GM12878 (cell line): ENCODE measurements around the gene DIDO1. TPM values are rescaled to one million over a fixed set of nuclear protein-coding genes. Genes with fewer than 3 reads are reported as not detected.
A peak's percentile ranks its signal among the peaks of the same experiment; 100 is the strongest.

Experiments
- ATAC-seq: fragments of 200-7000 bp; cut with Tn5 transposase; 3 replicates; pipeline ENCODE4 v1.9.1; 2020; ENCODE audit warnings: mild to moderate bottlenecking, moderate library complexity
- BruUV-seq: library from RNA; stranded (reverse); fragments of 400-500 nt; replicated peaks from 2 replicates; lab custom pipeline; 2021; lab: Mats Ljungman, UMichigan
- CTCF ChIA-PET: fragments of 300-600 bp; sonication (Branson Sonifier 250); formaldehyde crosslinking; extraction: SDS; loops from one replicate; lab custom pipeline; 2021; ENCODE audit warnings: inconsistent platforms; lab: Yijun Ruan, JAX
- POLR2A ChIA-PET: fragments of 350-600 bp; formaldehyde crosslinking; extraction: SDS; loops from one replicate; lab custom pipeline; 2021; ENCODE audit warnings: inconsistent platforms; lab: Charles Lee
- RAD21 ChIA-PET: fragments of 300-600 bp; sonication (Branson Sonifier 250); formaldehyde crosslinking; loops from one replicate; lab custom pipeline; 2023; ENCODE audit warnings: antibody characterized with exemption; ENCODE audit not compliant: unreplicated experiment; lab: Charles Lee
- SMC1A ChIA-PET: fragments of 300-600 bp; sonication (Branson Sonifier 250); formaldehyde crosslinking; loops from one replicate; lab custom pipeline; 2023; ENCODE audit not compliant: unreplicated experiment, uncharacterized antibody; lab: Charles Lee
- DNase-seq: peaks from one replicate; pipeline ENCODE4 v3.0.0-alpha.2; 2011; ENCODE audit warnings: low read depth, low spot score
- FAIRE-seq: peaks from 3 replicates; lab custom pipeline; 2011; peaks lifted over from hg19 to GRCh38; lab: Jason Lieb, UNC
- H2AFZ ChIP-seq: 2 replicates; pipeline ENCODE4 v1.6.0; 2011; ENCODE audit warnings: low read depth, low read length, control low read depth; ENCODE audit not compliant: control insufficient read depth
- H3K27ac ChIP-seq: 2 replicates; pipeline ENCODE4 v1.5.1; 2011; ENCODE audit warnings: control low read depth; ENCODE audit not compliant: control insufficient read depth, insufficient read depth
- H3K27me3 ChIP-seq, 2 experiments: replicated peaks in 1 of 2; 2 replicates each; pipeline versions ENCODE4 v1.6.0 to v1.6.1; 2011; ENCODE audit warnings: low read length in 1 of 2; ENCODE audit not compliant: control insufficient read depth in 2 of 2, insufficient read depth in 2 of 2
- H3K36me3 ChIP-seq, 2 experiments: 2 replicates each; pipeline ENCODE4 v1.5.1; 2011; ENCODE audit warnings: low read length in 1 of 2; ENCODE audit not compliant: control insufficient read depth in 2 of 2, insufficient read depth in 2 of 2
- H3K4me1 ChIP-seq: 2 replicates; pipeline ENCODE4 v1.6.1; 2011; ENCODE audit warnings: mild to moderate bottlenecking, low read length, moderate library complexity, mixed read lengths; ENCODE audit not compliant: control insufficient read depth, insufficient read depth
- H3K4me2 ChIP-seq: 2 replicates; pipeline ENCODE4 v1.6.0; 2011; ENCODE audit warnings: control low read depth; ENCODE audit not compliant: control insufficient read depth, insufficient read depth
- H3K4me3 ChIP-seq: fragments of 200-600 bp; sonication (generic); 2 replicates; pipeline ENCODE4 v1.5.1; 2016
- H3K79me2 ChIP-seq: 2 replicates; pipeline ENCODE4 v1.6.0; 2011; ENCODE audit warnings: low read length; ENCODE audit not compliant: control insufficient read depth, insufficient read depth
- H3K9ac ChIP-seq: 2 replicates; pipeline ENCODE4 v1.8.0; 2011; ENCODE audit warnings: low read length, control low read depth, mixed read lengths; ENCODE audit not compliant: control insufficient read depth, insufficient read depth
- H3K9me3 ChIP-seq: replicated peaks from 3 replicates; pipeline ENCODE4 v1.5.1; 2011; ENCODE audit warnings: mild to moderate bottlenecking, low read length; ENCODE audit not compliant: control insufficient read depth, insufficient read depth
- H4K20me1 ChIP-seq: 2 replicates; pipeline ENCODE4 v1.6.0; 2011; ENCODE audit not compliant: control insufficient read depth, insufficient read depth
- BRCA1 ChIP-seq: IDR thresholded peaks from 2 replicates; pipeline ENCODE4 v1.6.1; 2011; ENCODE audit warnings: low read depth, low read length, improper control_type of control experiment
- EED ChIP-seq: sonication (generic); IDR thresholded peaks from 2 replicates; pipeline ENCODE4 v1.6.1; 2016; ENCODE audit warnings: antibody characterized with exemption, low read depth
- IKZF1 ChIP-seq: fragments of 450-650 bp; conservative IDR thresholded peaks from 2 replicates; pipeline ENCODE4 v1.6.1; 2017; ENCODE audit warnings: antibody characterized with exemption, mild to moderate bottlenecking
- MEF2A ChIP-seq: IDR thresholded peaks from 2 replicates; pipeline ENCODE4 v1.6.1; 2011; ENCODE audit warnings: low read depth, mild to moderate bottlenecking, low read length, moderate library complexity; ENCODE audit not compliant: insufficient read depth
- MXI1 ChIP-seq: fragments of 150-350 bp; IDR thresholded peaks from 2 replicates; pipeline ENCODE4 v1.6.1; 2011; ENCODE audit warnings: low read depth, mild to moderate bottlenecking, inconsistent platforms, low read length, improper control_type of control experiment
- NBN ChIP-seq: fragments of 450-650 bp; IDR thresholded peaks from 2 replicates; pipeline ENCODE4 v1.6.1; 2016
- NFYA ChIP-seq: IDR thresholded peaks from 2 replicates; pipeline ENCODE4 v1.6.1; 2011; ENCODE audit warnings: low read depth, mild to moderate bottlenecking, low read length, improper control_type of control experiment, borderline replicate concordance
- NRF1 ChIP-seq: conservative IDR thresholded peaks from 2 replicates; pipeline ENCODE4 v1.6.1; 2011; ENCODE audit warnings: mild to moderate bottlenecking, low read depth, low read length, improper control_type of control experiment
- PBX3 ChIP-seq: IDR thresholded peaks from 2 replicates; pipeline ENCODE4 v1.6.1; 2011; ENCODE audit warnings: mild to moderate bottlenecking, low read depth, low read length, moderate library complexity; ENCODE audit not compliant: insufficient replicate concordance
- PKNOX1 ChIP-seq: fragments of 450-650 bp; IDR thresholded peaks from 2 replicates; pipeline ENCODE4 v1.6.1; 2016; ENCODE audit warnings: mild to moderate bottlenecking
- SP1 ChIP-seq: IDR thresholded peaks from one replicate; pipeline ENCODE4 v1.6.1; 2011; ENCODE audit warnings: low read depth, low read length
- SRF ChIP-seq, 2 experiments: IDR thresholded peaks; 2 replicates each; pipeline ENCODE4 v1.6.1; 2011; ENCODE audit warnings: low read depth in 2 of 2, low read length in 2 of 2, mild to moderate bottlenecking in 1 of 2, moderate library complexity in 1 of 2
- SUPT20H ChIP-seq: IDR thresholded peaks from 2 replicates; pipeline ENCODE4 v1.6.1; 2011; ENCODE audit warnings: low read depth, mild to moderate bottlenecking, low read length, moderate library complexity, borderline replicate concordance; ENCODE audit not compliant: control insufficient read depth
- USF2 ChIP-seq: IDR thresholded peaks from 2 replicates; pipeline ENCODE4 v1.6.1; 2011; ENCODE audit warnings: low read depth, low read length, improper control_type of control experiment, borderline replicate concordance
- WGBS: methylation state at CpG from one replicate; pipeline ENCODE4 v1.1.6; 2016; ENCODE audit warnings: low lambda C conversion rate; ENCODE audit not compliant: insufficient replicate concordance, insufficient coverage; ENCODE audit errors: missing lambda C conversion rate; 5-methylcytosine and 5-hydroxymethylcytosine counted together
- in situ Hi-C: fragments of 300-500 bp; cut with MboI; formaldehyde crosslinking; loops from 9 replicates; pipeline ENCODE4 v1.14.3; 2018; ENCODE audit warnings: mixed read lengths
- intact Hi-C: fragments of 100-400 bp; cut with micrococcal nuclease; formaldehyde crosslinking; loops from one replicate; pipeline ENCODE4 v1.14.2; 2022; ENCODE audit not compliant: unreplicated experiment
- polyA plus RNA-seq, 11 experiments: library from polyadenylated mRNA; depleted of rRNA in 4 of 11; unstranded in 6 of 11; stranded (reverse) in 5 of 11; fragments of >200 nt; fragmentation: Nextera tagmentation in 4 of 11; fragmentation: Illumina TruSeq in 1 of 11; extraction: Ambion mirVana in 4 of 11; extraction: Trizol in 1 of 11; gene quantifications; 1 replicate in 1 of 11; 2 replicates in 10 of 11; pipeline versions ENCODE4 v1.2.1 to v1.2.3, GENCODE V29; 2011 to 2016; ENCODE audit warnings: inconsistent platforms in 2 of 11, missing spikeins in 2 of 11, low read depth in 1 of 11
- total RNA-seq, 4 experiments: library from RNA; depleted of rRNA in 3 of 4; stranded (reverse); fragments of >200 nt in 3 of 4; fragmentation: Illumina TruSeq in 1 of 4; extraction: Trizol in 1 of 4; gene quantifications; 2 replicates each; pipeline versions ENCODE4 v1.2.1 to v1.2.3, GENCODE V29; 2013 to 2021
- TF ChIP-seq, protein P1 (sequence below): IDR thresholded peaks from 2 replicates; pipeline ENCODE4 v1.6.1; 2012; ENCODE audit warnings: low read length, inconsistent platforms
- TF ChIP-seq, protein P2 (sequence below): fragments of 450-650 bp; formaldehyde crosslinking; IDR thresholded peaks from 2 replicates; pipeline ENCODE4 v1.4.0; 2020; ENCODE audit warnings: mild to moderate bottlenecking, moderate library complexity

Gene DIDO1
- total and polyA plus RNA-seq, 10 of the 15 experiments (the other 5 are each of a cell fraction or from before 2014, with no cell fraction given): 5.5 to 56.4 (median 38.4) TPM

- ATAC-seq (no peak), DNase-seq (no peak), FAIRE-seq (no peak)
- TF ChIP-seq PKNOX1: no peak
- no peak for TF ChIP-seq PBX3
- no peak for TF ChIP-seq BRCA1
- no peak for TF ChIP-seq IKZF1
- TF ChIP-seq NRF1: no peak
- TF ChIP-seq EED: no peak
- TF ChIP-seq MEF2A: no peak
- no peak for TF ChIP-seq SP1
- TF ChIP-seq, protein P1, sequence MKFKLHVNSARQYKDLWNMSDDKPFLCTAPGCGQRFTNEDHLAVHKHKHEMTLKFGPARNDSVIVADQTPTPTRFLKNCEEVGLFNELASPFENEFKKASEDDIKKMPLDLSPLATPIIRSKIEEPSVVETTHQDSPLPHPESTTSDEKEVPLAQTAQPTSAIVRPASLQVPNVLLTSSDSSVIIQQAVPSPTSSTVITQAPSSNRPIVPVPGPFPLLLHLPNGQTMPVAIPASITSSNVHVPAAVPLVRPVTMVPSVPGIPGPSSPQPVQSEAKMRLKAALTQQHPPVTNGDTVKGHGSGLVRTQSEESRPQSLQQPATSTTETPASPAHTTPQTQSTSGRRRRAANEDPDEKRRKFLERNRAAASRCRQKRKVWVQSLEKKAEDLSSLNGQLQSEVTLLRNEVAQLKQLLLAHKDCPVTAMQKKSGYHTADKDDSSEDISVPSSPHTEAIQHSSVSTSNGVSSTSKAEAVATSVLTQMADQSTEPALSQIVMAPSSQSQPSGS: no peak
- no peak for TF ChIP-seq MXI1
- TF ChIP-seq NFYA: no peak
- TF ChIP-seq NBN: no peak
- TF ChIP-seq SUPT20H: no peak
- TF ChIP-seq SRF (IDR thresholded peaks at IDR 0.05; ENCODE audit: low read depth in 2 of 2, low read length in 2 of 2): no peak
- no peak for TF ChIP-seq USF2
- TF ChIP-seq, protein P2, sequence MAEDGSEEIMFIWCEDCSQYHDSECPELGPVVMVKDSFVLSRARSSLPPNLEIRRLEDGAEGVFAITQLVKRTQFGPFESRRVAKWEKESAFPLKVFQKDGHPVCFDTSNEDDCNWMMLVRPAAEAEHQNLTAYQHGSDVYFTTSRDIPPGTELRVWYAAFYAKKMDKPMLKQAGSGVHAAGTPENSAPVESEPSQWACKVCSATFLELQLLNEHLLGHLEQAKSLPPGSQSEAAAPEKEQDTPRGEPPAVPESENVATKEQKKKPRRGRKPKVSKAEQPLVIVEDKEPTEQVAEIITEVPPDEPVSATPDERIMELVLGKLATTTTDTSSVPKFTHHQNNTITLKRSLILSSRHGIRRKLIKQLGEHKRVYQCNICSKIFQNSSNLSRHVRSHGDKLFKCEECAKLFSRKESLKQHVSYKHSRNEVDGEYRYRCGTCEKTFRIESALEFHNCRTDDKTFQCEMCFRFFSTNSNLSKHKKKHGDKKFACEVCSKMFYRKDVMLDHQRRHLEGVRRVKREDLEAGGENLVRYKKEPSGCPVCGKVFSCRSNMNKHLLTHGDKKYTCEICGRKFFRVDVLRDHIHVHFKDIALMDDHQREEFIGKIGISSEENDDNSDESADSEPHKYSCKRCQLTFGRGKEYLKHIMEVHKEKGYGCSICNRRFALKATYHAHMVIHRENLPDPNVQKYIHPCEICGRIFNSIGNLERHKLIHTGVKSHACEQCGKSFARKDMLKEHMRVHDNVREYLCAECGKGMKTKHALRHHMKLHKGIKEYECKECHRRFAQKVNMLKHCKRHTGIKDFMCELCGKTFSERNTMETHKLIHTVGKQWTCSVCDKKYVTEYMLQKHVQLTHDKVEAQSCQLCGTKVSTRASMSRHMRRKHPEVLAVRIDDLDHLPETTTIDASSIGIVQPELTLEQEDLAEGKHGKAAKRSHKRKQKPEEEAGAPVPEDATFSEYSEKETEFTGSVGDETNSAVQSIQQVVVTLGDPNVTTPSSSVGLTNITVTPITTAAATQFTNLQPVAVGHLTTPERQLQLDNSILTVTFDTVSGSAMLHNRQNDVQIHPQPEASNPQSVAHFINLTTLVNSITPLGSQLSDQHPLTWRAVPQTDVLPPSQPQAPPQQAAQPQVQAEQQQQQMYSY (CRISPR knock-in tag): no peak
- no TSS peak for BruUV-seq
- peaks cover 5% of the 10 kb centered on the region for H3K4me1 ChIP-seq
- H3K9me3 ChIP-seq: no peaks in the 10 kb centered on the region
- H3K36me3 ChIP-seq: no peaks in the 10 kb centered on the region
- H2AFZ ChIP-seq: no peak overlapping the region
- ChIA-PET CTCF (interaction anchor here (1.3 kb wide), 1 partner anchor 38 kb away, joined by 3 read pairs; no protein-coding TSS in a partner anchor), SMC1A (interaction anchor here (1.0 to 1.4 kb wide), 2 partner anchors 38 to 94 kb away, joined by 3 read pairs; no protein-coding TSS in a partner anchor), POLR2A (no interaction called here), RAD21 (no interaction called here)
- H3K27ac ChIP-seq: no peak overlapping the region
- in situ Hi-C loops (no loop called here), intact Hi-C loops (no loop called here)
- H4K20me1 ChIP-seq: no peaks in the 10 kb centered on the region
- 47% methylated on average over 24 of the region's 24 CpGs for WGBS
- peak overlapping the region; percentile 38 for H3K9ac ChIP-seq
- H3K4me3 ChIP-seq: peak overlapping the region; percentile 75
- no peaks in the 10 kb centered on the region; a peak in 1 of 4 replicates for H3K27me3 ChIP-seq
- peak overlapping the region; percentile 89 for H3K4me2 ChIP-seq
- peaks cover 3% of the 10 kb centered on the region; the same call in 1 of the 2 replicates for H3K79me2 ChIP-seq
These were observed 65.8 kb downstream of the DIDO1 start for GRCh38 chr20:62860391-62860923.
